Measurements from ENCODE around the gene INSYN1. TPM values are rescaled to one million over a fixed set of nuclear protein-coding genes. Genes with fewer than 3 reads are reported as not detected.
"Not testable (repeated sequence)": the region's sequence is repeated elsewhere in the genome, so short reads cannot be mapped to it uniquely, and the experiment has no call there.

INSYN1 gene
- total RNA-seq, 1 donor from 2014 or later, result 5.0 TPM

DNA sequence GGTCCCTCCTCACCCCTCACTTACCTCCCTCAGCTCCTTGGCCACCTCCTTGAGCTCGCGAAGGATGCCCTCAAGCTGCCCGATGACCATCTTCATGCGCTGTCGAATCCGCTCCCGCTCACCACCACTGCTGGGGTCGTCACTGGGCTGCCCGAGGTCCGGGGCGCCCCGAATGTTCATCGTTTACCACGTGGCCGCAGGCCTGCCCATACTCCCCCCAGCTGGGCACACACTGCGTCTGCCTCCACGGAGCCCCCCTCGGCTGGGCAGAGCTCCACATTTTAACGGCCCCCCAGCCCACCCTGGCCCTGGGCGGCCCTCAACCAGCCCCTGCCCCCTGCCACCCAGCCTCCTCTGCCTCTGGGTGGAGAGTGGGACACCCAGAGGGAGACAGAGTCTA, 2.2 kb downstream of the INSYN1 start:
- no peak for DNase-seq (ENCODE audit: low spot score)

DNA sequence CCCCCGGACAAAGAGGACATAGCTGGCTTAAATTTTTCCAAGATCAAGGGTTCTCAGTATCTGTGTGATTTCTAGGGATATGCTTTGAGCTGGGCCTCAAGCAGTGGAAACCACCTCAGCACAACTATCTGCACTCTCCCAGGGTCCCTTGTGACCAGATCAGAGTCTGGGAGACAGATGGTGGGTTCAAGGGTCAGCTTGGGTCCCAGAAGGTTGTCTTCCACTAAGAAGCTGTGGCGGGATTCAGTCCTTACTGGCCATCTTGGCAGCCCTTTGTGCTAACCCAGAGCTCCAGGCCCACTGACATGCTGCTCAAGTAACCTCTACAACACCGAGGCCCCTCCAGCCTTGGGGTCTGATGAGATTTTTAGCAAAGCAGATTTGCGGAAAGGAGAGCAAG, 2.7 kb downstream of the INSYN1 start:
- DNase-seq (ENCODE audit: low spot score), result no peak

DNA sequence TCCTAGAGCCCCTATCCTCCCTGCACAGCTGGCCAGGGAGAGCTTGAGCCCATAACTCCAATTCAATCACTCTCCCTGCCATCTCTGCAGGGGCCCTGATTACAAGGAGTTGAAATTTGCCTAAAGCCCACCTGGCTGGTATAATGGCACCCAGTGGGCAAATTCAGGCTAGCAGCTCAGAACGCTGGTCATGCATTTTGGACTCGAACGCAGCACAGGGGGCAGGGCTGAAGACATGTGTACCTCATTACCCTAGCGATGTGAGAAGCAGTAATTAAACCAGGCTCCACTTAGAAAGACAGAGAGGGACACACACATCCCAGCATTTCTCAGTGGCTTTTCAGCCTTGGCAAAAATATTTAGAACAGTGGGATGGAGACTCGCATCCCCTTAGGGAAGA, 3.2 kb downstream of the INSYN1 start:
- no peak for DNase-seq (ENCODE audit: low spot score)

DNA sequence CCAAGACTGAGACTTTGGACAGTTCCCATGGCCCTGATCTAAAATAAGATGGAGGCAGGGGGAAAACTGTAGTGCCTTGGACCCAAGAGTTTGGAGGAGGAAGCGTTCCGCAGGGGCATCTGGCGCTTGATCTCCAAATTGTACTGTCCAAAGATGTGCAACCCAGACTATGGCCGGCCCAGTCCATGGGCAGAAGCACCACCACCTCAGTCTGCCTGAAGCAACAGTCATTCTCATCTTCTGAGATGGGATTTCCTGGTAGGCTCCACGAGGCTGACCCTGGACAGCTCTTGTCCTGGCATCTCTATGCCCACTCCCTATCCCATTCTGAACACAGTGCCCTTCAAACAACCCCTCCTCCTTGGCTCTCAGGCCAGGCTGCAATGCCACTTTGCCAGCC, 3.6 kb downstream of the INSYN1 start:
- DNase-seq (ENCODE audit: low spot score), result no peak

DNA sequence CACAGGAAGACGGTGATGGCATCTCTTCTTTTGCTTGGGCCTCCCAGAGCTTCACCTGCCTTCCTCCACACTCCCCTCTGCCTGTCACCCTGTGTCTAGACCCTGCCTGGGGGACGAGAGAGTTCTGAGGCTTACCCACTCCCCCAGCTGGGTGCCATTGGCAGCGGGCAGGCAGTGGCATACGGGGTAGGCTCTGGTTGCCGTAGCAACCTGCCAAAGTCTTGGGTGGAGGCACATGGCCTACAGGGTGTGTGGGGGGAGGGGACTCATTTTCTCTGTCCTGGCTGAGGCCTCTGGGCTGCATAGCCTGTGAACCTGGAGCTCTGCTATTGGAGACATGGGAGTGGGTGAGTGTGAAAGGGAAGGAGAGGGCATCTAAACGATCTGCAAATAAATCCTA, 4.4 kb downstream of the INSYN1 start:
- no peak for DNase-seq (ENCODE audit: low spot score)

DNA sequence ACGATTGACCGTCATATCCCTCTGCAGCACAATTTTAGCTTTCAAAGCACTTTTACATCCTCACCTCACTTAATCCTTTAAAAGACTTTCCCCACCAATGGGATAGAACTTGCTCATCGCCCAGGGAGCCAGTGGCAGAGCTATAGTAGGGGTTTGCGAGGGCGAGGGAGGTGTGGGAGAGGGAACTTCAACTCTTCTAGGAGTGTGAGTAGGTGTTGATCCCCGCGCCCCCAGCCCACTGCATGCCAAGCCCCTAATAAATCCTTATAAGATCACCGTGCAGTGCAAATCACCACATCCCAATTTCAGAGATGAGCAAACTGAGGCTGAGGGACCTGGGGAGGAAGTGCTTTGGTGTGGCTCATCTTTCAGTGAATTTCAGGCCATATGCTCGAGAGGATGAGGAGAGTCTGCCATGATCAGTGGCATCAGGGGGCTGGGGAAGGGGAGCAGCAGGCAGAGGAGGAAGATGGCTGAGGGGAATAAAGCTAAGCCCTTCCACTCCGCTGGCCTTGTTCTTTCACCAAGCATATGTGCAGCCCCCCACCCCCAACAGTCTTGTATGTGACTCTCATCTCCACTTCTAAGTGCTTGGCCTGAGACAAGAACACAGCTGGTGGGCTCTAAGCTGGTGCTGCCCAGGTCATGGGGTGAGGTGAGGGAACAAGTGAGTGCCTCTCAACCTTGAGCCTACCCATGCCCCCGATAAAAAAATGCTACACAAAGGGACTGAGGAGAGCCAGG, 5.1 kb downstream of the INSYN1 start:
- DNase-seq (ENCODE audit: low spot score), result no peak

DNA sequence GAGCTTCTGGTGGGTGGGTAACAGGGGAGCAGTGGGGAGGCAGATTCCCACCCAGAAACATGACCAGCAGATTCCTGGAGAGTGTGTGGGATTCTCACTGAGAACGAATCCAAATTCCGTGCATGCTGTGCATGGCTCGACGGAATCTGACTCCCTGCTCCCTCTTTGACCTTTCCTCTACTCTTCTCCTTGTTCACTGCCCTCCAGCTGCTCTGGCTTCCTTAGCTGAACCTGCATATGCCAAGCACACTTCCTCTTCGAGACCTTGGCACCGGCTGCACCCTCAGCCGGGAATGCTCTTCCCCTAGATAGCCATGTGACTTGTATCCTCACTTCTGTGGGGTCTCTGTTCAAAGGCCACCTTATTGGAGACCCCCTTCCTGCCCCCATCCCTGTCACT, 6.3 kb downstream of the INSYN1 start:
- no peak for DNase-seq (ENCODE audit: low spot score)

DNA sequence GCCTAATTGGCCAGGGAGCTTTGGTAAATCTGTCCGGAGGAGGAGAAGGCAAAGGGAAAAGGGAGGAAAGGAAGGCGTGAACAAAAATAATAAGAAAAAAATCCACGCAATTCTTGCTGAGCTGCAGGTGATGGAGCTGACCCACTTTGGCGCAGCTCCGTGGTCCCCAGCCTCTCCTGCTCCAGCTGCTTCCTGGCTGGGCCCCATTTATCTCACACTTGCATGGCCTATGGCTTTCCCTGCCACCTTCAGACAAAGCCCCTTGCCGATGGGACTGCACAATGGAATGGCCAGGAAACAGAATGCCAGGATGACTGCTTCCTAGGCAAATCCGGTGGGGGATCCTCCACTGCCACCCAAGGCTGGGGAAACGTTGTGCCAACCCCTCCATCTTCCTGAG, 6.9 kb downstream of the INSYN1 start:
- no peak for DNase-seq (ENCODE audit: low spot score)

DNA sequence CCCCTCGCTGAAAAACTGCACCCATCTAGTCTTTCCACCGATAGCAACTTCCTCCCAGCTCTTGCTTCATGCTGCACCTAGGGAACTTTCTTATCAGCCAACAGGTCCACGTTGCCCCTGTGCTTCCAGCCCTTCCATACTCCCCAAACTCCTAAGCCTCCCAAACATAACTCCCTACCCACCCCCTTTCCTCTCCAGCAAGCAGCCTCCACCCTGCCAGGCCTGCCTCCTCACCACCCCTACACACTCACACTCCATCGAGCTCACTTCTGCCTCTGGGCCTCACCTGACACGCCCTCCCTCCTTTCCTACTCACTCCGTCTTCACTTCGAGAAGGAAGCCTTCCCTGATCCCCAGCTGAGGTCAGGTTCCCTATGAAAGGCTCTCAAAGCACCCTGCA, 8.1 kb downstream of the INSYN1 start:
- no peak for DNase-seq (ENCODE audit: low spot score)

DNA sequence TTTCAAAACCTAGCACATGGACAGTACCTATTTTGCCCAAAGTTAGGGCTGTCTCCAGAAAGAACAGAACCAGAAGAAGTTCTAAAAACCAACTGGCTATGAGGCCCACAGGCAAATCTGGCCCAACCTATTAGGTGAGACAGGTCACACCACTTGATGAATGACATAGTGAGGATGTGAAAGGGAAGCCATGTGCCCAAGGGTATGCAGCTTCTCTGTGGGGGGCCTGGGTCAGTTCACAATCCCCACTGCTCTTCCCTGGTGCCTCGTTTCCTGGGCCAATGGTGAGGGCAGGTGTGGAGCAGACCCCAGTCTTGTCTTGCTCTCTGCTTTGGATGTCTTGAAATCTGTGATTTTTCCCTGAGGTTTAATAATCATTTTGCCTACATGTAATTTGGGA, 8.9 kb downstream of the INSYN1 start:
- no peak for DNase-seq (ENCODE audit: low spot score)

DNA sequence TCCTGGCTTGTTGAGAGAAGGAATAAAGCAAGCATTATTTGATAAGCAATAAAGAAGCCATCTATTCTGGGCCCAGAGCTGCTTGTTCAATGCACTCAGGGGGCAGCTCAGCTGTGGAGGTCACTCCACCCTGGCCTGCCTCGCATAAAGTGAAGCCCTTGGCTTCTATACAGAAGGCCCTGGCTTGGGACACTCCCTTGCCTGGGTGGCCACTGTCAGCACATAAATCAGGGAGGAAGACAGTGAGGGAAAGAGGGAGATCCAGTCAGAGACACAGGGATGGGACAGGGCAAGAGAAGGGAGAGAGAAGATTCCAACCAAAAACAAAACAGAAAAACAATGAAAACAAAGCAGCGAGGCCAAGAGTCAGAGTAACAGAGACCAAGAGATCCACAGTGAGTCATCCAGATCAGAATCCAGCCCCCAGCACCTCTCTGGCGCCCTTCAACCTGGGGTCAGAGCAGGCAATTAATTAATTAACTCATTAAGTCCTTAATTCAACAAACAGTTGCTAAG, 11.8 kb downstream of the INSYN1 start:
- no peak for DNase-seq (ENCODE audit: low spot score)

DNA sequence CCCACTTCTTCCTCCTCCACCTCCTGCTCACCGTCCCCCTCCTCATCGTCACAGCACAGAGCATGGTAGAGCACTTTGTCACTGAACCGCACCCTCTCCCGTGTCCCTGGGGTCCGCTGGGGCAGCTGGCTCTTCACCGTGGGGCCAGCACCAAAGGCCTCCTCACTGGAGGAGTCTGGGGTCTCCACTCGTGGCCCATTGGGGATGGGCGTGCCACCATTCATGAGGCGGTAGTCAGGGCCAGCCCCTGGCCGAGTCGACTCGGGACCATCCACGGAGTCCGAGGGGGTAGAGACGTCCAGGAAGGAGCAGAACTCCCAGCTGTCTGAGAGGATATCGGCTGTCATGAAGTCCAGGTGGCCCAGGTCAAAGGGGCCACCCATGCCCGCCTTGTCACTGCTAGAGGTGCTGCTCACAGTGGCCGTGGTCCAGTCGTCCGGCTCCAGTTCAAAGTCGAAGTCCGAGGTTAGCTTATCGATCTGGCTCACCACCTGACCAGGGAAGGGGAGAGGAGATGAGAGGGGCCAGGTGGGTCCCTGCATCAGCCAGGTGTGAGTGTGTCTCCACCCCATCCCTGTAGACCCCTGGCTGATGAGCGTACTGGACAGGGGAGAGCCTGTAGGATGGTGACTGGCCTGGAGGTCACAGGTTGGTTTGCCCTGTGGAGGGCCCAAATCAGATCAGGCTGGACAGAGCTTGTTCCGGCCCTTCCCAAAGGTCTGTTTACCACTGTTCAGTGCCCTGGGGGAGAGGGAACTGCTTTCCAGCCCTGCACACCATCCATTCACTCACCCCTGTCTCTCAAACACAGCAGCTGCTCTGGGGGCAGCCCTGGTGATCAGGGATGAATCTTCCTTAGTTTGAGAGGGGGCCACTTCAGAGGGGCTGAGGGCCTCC, 12.8 kb downstream of the INSYN1 start:
- no peak for DNase-seq (ENCODE audit: low spot score)

DNA sequence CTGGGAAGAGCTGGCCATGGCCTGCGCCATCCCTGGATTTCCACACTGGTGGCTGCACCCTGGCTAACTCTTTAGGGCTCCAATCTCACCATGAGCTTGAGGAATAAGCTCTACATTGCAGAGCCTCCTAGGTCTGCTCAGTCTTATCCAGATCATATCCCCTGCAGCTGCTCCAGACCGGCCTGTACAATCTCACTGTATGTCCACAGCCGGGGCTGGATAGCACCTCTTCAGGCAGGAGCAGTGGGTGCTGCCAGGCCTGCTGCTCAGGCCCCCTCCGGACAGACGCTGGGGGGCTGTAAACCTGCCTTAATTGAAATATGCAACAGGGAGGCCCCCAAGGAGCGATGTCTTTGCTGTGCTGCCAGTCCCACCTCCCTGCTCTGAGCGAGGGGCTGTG, 15.6 kb downstream of the INSYN1 start:
- DNase-seq (ENCODE audit: low spot score), result no peak

DNA sequence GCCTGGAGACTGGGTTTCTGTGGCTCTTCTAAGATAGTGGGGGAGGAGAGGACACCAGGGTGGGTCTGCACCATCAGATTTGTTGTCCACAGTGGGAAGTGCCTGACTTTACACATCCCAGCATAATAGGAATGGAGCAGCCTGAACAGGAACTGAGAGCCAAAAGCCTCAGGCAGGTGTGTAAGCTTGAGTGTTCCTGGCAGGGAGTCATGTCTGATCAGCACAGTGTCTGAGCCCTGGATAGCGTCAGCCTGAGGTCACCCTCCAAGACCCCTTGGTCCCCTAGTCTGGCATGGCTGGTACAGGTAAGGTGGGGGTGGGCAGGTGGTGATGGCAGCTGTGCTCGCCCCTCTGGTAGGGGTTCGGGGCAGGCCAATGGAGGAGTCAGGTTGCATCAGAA, 20.2 kb downstream of the INSYN1 start:
- no peak for DNase-seq (ENCODE audit: low spot score)

DNA sequence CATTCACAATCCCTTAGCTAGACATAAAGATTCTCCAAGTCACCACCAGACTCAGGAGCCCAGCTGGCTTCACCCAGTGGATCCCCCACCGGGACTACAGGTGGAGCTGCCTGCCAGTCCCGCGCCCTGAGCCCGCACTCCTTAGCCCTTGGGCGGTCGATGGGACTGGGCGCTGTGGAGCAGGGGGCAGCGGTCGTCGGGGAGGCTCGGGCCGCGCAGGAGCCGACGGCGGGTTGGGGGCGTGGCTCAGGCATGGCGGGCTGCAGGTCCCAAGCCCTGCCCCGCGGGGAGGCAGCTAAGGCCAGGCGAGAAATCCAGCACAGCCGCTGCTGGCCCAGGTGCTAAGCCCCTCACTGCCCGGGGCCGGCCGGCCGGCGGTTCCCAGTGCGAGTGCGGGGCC, 21.1 kb downstream of the INSYN1 start:
- not testable (repeated sequence) for DNase-seq (ENCODE audit: low spot score)

DNA sequence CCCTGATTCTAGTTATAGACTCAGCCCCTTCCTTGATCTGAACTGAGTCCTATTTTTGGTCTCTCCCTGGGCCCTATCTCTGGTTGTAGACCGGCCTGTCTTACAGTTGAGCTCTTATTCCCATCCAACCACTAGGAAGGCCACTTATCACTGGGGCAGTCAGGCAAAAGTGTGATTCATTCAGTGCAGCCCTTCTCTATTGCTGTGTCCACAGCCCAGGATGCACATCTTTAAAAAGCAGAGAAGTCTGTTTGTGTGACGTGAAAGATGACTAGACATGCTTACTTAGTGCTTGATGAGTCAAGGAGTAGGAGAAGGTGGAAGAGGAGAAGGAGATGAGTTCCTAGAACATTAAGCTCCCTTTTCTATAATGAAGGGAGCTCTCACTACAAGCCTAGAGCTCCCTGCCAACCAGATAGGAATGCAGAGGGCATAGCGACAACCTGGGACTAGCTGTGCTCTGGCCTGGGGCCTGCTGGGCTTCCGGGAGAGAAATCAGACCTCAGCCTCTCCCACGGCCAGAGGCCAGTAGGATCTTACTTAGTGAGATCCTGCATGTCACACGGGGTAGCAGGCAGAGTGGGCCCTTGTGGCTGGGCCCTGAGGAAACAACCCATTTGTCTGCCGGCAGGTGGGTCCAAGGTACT, 25.7 kb downstream of the INSYN1 start:
- DNase-seq (ENCODE audit: low spot score), result no peak

DNA sequence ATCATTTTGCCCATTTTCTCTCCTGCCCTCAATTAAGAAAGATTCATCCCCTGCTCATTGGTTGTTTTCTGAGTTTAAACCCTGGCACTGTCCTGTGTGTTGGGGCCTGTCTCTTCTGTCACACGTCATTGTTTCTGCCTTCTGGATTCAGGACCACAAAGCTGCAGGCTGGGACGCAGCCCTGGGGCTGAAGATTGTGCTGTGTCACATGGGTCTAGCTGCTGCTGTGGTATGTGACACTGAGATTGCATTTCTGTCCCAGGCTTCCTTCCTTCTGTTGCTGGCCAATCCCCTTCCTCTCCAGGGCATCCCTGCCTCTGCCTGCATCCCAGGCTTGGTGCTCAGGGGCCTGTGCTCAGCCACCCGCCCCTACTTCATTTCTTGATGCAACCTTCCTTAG, 28.9 kb downstream of the INSYN1 start:
- no peak for DNase-seq (ENCODE audit: low spot score)

DNA sequence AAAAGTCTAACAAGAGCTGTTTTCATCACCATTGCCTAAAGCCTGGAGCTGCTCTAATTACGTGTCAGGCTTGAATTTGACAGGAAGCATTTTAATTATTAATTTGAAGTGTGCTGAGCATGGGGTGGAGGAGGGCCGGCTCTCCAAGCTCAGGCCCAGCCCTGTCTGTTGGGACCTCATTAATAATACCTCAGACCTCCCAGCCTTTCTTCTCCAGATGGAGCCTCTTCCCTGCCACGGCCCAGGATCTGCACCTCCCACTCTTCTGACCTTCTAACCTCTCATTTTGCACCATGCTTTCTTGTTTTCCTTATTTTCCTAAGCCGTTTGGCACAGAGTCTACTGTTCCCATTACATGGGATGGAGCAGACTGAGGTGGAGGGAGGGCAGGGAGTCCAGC, 30.0 kb downstream of the INSYN1 start:
- no peak for DNase-seq (ENCODE audit: low spot score)

DNA sequence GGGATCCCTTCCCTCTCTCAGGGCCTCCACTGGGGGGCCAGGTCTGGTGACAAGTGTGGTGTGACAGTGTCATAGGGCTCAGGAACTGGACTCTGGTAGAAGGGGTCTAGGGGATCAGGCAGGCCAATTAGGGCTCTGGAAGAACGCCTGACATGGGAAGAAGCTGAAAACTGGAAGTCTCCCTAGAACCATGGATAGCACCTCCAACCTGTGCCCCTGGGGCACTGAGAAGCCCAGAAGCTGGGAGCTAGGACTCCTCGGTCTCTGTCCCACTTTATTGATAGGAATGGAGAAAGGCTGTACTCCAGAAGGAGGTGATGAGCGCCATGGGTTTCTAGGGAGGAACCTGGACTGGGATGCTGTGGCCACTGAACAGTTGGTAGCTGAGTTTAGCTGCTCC, 30.7 kb downstream of the INSYN1 start:
- no peak for DNase-seq (ENCODE audit: low spot score)

DNA sequence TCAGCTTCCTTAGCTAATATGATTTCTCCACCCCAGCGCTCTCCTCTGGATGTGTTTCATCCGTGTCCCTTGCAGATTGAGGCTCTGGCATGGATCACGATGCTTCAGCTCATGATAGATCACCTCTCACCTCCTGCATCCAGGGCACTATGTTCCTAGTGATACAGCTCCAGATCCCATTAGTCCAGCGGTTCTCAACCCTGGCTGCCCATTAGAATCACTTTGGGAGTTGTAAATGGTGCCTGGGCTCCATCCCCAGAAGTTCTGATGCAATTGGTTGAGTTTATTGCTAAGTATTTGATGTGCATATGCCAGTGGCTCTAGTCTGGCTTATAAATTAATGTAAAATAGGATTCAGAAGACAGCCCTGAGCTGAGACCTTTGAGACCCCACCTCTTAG, 34.5 kb downstream of the INSYN1 start:
- no peak for DNase-seq (ENCODE audit: low spot score)

DNA sequence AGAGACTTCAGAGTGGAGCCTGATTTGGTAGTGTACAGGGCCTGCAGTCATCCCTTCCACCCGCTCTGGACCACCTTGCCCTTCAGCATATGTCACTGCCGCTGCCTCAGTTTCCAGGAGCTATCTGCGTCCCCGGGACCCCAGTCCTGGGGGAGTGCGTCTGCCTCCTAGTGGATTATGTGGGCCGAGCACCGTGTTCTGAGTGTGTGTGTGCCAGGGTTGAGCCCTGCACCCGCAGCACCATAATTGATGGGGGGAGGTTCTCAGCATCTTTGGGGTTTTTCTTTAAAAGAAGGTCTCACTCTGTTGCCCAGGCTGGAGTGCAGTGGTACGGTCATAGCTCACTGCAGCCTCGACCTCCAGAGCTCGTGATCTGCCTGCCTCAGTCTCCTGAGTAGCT, 35.3 kb downstream of the INSYN1 start:
- DNase-seq (ENCODE audit: low spot score), result no peak

DNA sequence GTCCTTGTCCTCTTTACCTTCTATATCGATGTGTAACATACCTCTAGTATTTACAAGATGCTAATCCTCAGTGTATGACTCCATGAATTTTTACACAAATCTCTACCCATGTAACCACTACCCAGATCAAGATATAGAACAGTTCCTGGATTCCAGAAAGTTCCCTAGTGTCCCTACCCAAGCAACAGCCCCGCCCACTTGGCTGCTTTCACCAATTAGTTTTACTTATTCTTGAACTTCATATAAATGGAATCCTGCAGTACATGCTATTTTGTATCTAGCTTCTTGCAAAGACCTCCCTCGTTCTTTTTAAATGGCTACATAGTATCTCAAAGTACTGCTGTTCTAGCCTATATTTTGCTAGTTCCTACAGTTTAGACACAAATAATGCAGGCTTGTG, 35.9 kb downstream of the INSYN1 start:
- no peak for DNase-seq (ENCODE audit: low spot score)
